Hepatocyte (in vitro differentiated cells): Measurements from ENCODE around the gene TMEM161B. TPM values are rescaled to one million over a fixed set of nuclear protein-coding genes. Genes with fewer than 3 reads are reported as not detected.

Experiments used
- DNase-seq: peaks from one replicate; pipeline ENCODE4 v3.0.0-alpha.2; 2016; ENCODE audit warnings: low spot score
- H2AFZ ChIP-seq: fragments of 200-600 bp; sonication (generic); 2 replicates; pipeline ENCODE4 v1.6.0; 2016; ENCODE audit warnings: antibody characterized with exemption, mild to moderate bottlenecking
- H3K27ac ChIP-seq: fragments of 200-600 bp; sonication (generic); 2 replicates; pipeline ENCODE4 v1.5.1; 2016; ENCODE audit warnings: mild to moderate bottlenecking
- H3K27me3 ChIP-seq: fragments of 200-600 bp; sonication (generic); 2 replicates; pipeline ENCODE4 v1.6.1; 2016
- H3K36me3 ChIP-seq: fragments of 200-600 bp; sonication (generic); replicated peaks from 2 replicates; pipeline ENCODE4 v1.5.1; 2016; ENCODE audit warnings: low read depth; ENCODE audit not compliant: insufficient read depth
- H3K4me1 ChIP-seq: fragments of 200-600 bp; sonication (generic); 2 replicates; pipeline ENCODE4 v1.5.1; 2016; ENCODE audit warnings: mild to moderate bottlenecking, moderate library complexity; ENCODE audit not compliant: insufficient read depth
- H3K4me2 ChIP-seq: fragments of 200-600 bp; sonication (generic); 2 replicates; pipeline ENCODE4 v1.6.0; 2016
- H3K4me3 ChIP-seq: fragments of 200-600 bp; sonication (generic); 2 replicates; pipeline ENCODE4 v1.5.1; 2016; ENCODE audit warnings: mild to moderate bottlenecking
- H3K79me2 ChIP-seq: fragments of 200-600 bp; sonication (generic); 2 replicates; pipeline ENCODE4 v1.6.0; 2017; ENCODE audit warnings: mild to moderate bottlenecking
- H3K9me2 ChIP-seq: fragments of 200-600 bp; sonication (generic); replicated peaks from 2 replicates; pipeline ENCODE4 v1.6.0; 2017; ENCODE audit warnings: mild to moderate bottlenecking; ENCODE audit not compliant: insufficient read depth
- H3K9me3 ChIP-seq: fragments of 200-600 bp; sonication (generic); 2 replicates; pipeline ENCODE4 v1.5.1; 2016; ENCODE audit warnings: low read depth, mild to moderate bottlenecking
- H4K20me1 ChIP-seq: fragments of 200-600 bp; sonication (generic); 2 replicates; pipeline ENCODE4 v1.6.0; 2016; ENCODE audit warnings: mild to moderate bottlenecking; ENCODE audit not compliant: insufficient read depth, poor library complexity, severe bottlenecking
- EZH2 ChIP-seq: fragments of 200-600 bp; sonication (generic); IDR thresholded peaks from 2 replicates; pipeline ENCODE4 v1.6.1; 2016; ENCODE audit warnings: antibody characterized with exemption, mild to moderate bottlenecking, borderline replicate concordance
- EZH2phosphoT487 ChIP-seq: fragments of 200-600 bp; sonication (generic); IDR thresholded peaks from one replicate; pipeline ENCODE4 v1.6.1; 2018; ENCODE audit warnings: antibody characterized with exemption, mild to moderate bottlenecking, low read depth, moderate library complexity; ENCODE audit not compliant: unreplicated experiment, severe bottlenecking
- WGBS: methylation state at CpG from one replicate; pipeline ENCODE4 v1.1.6; 2016; ENCODE audit warnings: low lambda C conversion rate; ENCODE audit errors: missing lambda C conversion rate; 5-methylcytosine and 5-hydroxymethylcytosine counted together
- polyA plus RNA-seq: library from polyadenylated mRNA; unstranded; fragments of >200 nt; fragmentation: Nextera tagmentation; extraction: Ambion mirVana; gene quantifications from 2 replicates; pipeline ENCODE4 v1.2.1, GENCODE V29; 2016
- total RNA-seq: library from RNA; depleted of rRNA; stranded (reverse); fragments of >200 nt; gene quantifications from 2 replicates; pipeline ENCODE4 v1.2.3, GENCODE V29; 2014
- TF ChIP-seq, protein P1 (sequence below): fragments of 200-600 bp; sonication (generic); IDR thresholded peaks from 2 replicates; pipeline ENCODE4 v1.5.1; 2016; ENCODE audit warnings: antibody characterized with exemption, mild to moderate bottlenecking; ENCODE audit not compliant: poor library complexity

The TMEM161B gene
- total and polyA plus RNA-seq, 2 experiments from 2014 or later = 13.9 to 31.7 TPM

DNA sequence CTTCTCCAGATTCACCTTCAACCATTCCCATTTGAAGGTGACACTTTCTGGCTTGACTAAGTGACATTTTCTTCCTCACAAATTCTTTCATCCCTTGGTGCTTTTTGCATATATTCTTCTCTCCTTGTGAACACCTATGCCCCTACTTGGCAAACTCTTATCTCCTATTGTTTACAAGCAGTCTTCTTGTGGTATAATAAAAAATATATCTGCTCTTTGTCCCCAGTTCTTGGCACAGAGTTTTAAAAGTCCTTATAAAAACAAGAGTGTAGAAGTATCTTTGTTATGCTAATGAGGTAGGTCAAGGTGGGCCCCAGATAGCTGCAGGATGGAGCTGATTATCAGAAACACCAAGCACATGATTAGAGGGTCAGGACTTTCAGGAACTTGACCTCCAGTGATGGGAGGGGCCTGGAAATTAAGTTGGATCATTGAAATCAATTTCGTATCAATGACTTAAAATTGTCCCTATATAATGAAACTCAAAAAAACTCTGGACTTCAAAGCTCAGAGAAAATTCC lies 38.0 kb downstream of the TMEM161B start:
- no peak for TF ChIP-seq EZH2
- no peak for TF ChIP-seq EZH2phosphoT487
- TF ChIP-seq, protein P1, sequence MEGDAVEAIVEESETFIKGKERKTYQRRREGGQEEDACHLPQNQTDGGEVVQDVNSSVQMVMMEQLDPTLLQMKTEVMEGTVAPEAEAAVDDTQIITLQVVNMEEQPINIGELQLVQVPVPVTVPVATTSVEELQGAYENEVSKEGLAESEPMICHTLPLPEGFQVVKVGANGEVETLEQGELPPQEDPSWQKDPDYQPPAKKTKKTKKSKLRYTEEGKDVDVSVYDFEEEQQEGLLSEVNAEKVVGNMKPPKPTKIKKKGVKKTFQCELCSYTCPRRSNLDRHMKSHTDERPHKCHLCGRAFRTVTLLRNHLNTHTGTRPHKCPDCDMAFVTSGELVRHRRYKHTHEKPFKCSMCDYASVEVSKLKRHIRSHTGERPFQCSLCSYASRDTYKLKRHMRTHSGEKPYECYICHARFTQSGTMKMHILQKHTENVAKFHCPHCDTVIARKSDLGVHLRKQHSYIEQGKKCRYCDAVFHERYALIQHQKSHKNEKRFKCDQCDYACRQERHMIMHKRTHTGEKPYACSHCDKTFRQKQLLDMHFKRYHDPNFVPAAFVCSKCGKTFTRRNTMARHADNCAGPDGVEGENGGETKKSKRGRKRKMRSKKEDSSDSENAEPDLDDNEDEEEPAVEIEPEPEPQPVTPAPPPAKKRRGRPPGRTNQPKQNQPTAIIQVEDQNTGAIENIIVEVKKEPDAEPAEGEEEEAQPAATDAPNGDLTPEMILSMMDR = no peak
- Histone ChIP-seq H3K27ac (no peak overlapping the region), H3K36me3 (no peaks in the 10 kb centered on the region), H3K9me3 (no peaks in the 10 kb centered on the region), H3K27me3 (no peaks in the 10 kb centered on the region), H2AFZ (no peak overlapping the region), H3K4me2 (no peak overlapping the region), H4K20me1 (no peaks in the 10 kb centered on the region), H3K79me2 (no peaks in the 10 kb centered on the region), H3K4me3 (no peak overlapping the region), H3K4me1 (no peaks in the 10 kb centered on the region), H3K9me2 (no peaks in the 10 kb centered on the region)
- DNase-seq = no peak
- WGBS = 90% methylated on average over 1 of the region's 1 CpG

DNA sequence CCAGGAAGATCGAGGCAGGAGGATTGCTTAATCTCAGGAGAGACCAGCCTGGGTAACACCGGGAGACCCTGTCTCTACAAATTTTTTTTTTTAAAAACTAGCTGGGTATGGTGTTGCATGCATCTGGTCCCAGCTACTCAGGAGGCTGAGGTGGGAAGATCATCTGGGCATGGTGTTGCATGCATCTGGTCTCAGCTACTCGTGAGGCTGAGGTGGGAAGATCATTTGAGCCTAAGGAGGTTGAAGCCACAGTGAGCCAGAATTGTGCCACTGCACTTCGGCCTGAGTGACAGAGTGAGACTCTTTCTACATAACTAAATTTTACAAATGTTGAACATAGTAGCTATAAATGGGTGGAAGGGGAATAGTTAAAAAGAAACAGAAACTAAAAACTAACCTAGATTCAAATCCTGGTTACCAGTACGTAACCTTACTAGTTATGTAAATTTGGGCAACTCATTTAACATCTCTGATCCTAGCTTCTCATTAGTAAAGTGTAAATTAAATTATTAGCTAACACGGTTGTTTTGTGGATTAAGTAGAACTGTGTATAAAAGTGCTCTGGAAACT lies 41.7 kb downstream of the TMEM161B start:
- Histone ChIP-seq H3K27me3 (no peaks in the 10 kb centered on the region), H4K20me1 (no peaks in the 10 kb centered on the region), H3K79me2 (no peaks in the 10 kb centered on the region), H3K9me3 (no peaks in the 10 kb centered on the region), H3K36me3 (no peaks in the 10 kb centered on the region), H3K4me2 (no peak overlapping the region), H3K4me1 (no peaks in the 10 kb centered on the region), H3K4me3 (no peak overlapping the region), H3K27ac (no peak overlapping the region), H3K9me2 (no peaks in the 10 kb centered on the region), H2AFZ (no peak overlapping the region)
- DNase-seq = no peak
- TF ChIP-seq EZH2 = no peak
- TF ChIP-seq, protein P1 = no peak
- TF ChIP-seq EZH2phosphoT487 = no peak
- 87% methylated on average over 6 of the region's 6 CpGs for WGBS

DNA sequence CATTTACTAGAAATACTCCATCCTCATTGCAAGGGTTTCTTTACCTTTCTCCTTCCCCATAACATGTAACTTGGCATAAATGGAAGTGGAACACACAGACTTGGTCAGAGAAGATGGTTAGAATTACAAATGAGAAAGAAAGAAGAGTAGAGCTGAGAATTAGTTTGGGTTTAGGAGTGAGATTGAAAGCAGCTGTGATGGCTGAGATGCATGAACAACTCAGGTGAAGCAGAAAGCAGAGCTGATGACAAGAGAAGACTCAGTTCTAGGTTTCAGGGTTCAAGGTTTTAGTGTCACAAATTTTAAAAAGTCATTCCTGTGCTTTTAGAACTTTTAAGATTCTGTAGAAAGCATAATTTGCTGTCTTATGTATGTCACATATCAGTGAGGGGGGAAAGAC lies 54.0 kb downstream of the TMEM161B start:
- Histone ChIP-seq H3K27ac (no peak overlapping the region), H3K36me3 (no peaks in the 10 kb centered on the region), H3K79me2 (no peaks in the 10 kb centered on the region), H3K4me2 (no peak overlapping the region), H3K9me2 (no peaks in the 10 kb centered on the region), H2AFZ (no peak overlapping the region), H3K27me3 (no peaks in the 10 kb centered on the region), H4K20me1 (no peaks in the 10 kb centered on the region), H3K4me3 (no peak overlapping the region), H3K4me1 (no peaks in the 10 kb centered on the region), H3K9me3 (no peaks in the 10 kb centered on the region)
- DNase-seq = no peak
- TF ChIP-seq EZH2phosphoT487 (no peak), EZH2 (no peak)
- TF ChIP-seq, protein P1 = no peak
